ENCODE data around the gene CALHM2. TPM values are rescaled to one million over a fixed set of nuclear protein-coding genes. Genes with fewer than 3 reads are reported as not detected.

The CALHM2 gene
- total and polyA plus RNA-seq, 2 of the 13 experiments (the other 11 are each of a cell fraction or from before 2014, with no cell fraction given): 0.15 TPM; not detected in 1

- no peak for TF ChIP-seq SUZ12 (IDR thresholded peaks at IDR 0.05; ENCODE audit: low read depth, low read length)
- TF ChIP-seq ZNF484 (CRISPR knock-in tag; IDR thresholded peaks at IDR 0.05; ENCODE audit: borderline replicate concordance, low read depth): no peak
- no peak for TF ChIP-seq HNF1B (CRISPR knock-in tag; IDR thresholded peaks at IDR 0.05)
- TF ChIP-seq XBP1 (CRISPR knock-in tag; IDR thresholded peaks at IDR 0.05): 0 out of 2 replicates have a peak, but pooled peaks have one; percentile 34
- 0 out of 2 replicates have a peak, but pooled peaks have one; percentile 7 for TF ChIP-seq MXD4 (CRISPR knock-in tag; IDR thresholded peaks at IDR 0.05)
- TF ChIP-seq ZNF10 (CRISPR knock-in tag; IDR thresholded peaks at IDR 0.05; ENCODE audit: borderline replicate concordance, low read depth): no peak
- no peak for TF ChIP-seq MLX (CRISPR knock-in tag; IDR thresholded peaks at IDR 0.05)
- peak; percentile 3 for TF ChIP-seq ASH2L (IDR thresholded peaks at IDR 0.05; ENCODE audit: insufficient read length, low read depth, low read length)
- TF ChIP-seq SNAPC2 (CRISPR knock-in tag; IDR thresholded peaks at IDR 0.05): no peak
- no peak for TF ChIP-seq ZBTB42 (CRISPR knock-in tag; IDR thresholded peaks at IDR 0.05)
- TF ChIP-seq, protein P1, sequence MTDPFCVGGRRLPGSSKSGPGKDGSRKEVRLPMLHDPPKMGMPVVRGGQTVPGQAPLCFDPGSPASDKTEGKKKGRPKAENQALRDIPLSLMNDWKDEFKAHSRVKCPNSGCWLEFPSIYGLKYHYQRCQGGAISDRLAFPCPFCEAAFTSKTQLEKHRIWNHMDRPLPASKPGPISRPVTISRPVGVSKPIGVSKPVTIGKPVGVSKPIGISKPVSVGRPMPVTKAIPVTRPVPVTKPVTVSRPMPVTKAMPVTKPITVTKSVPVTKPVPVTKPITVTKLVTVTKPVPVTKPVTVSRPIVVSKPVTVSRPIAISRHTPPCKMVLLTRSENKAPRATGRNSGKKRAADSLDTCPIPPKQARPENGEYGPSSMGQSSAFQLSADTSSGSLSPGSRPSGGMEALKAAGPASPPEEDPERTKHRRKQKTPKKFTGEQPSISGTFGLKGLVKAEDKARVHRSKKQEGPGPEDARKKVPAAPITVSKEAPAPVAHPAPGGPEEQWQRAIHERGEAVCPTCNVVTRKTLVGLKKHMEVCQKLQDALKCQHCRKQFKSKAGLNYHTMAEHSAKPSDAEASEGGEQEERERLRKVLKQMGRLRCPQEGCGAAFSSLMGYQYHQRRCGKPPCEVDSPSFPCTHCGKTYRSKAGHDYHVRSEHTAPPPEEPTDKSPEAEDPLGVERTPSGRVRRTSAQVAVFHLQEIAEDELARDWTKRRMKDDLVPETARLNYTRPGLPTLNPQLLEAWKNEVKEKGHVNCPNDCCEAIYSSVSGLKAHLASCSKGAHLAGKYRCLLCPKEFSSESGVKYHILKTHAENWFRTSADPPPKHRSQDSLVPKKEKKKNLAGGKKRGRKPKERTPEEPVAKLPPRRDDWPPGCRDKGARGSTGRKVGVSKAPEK (CRISPR knock-in tag; IDR thresholded peaks at IDR 0.05; ENCODE audit: borderline replicate concordance): no peak
Measured at GRCh38 chr10:103396789-103397087, 55.4 kb downstream of the CALHM2 start (continued).

Other genes starting within 250 kb of the CALHM2 start
- gene RPEL1, start 206.5 kb downstream of the CALHM2 start, total RNA-seq (2016; rRNA removed; fragmentation: Illumina TruSeq; extraction: Trizol): 0.04 and 0.10 TPM in 2 replicates
- 0.07 and 0.10 TPM in 2 replicates for gene RPEL1, start 206.5 kb downstream of the CALHM2 start, polyA plus RNA-seq (2011; rRNA removed)
- gene INA, start 175.2 kb downstream of the CALHM2 start, total RNA-seq (2016; rRNA removed; fragmentation: Illumina TruSeq; extraction: Trizol): 0.04 TPM in 1 of 2 replicates, not detected in the other
- 0.05 and 0.13 TPM in 2 replicates for gene INA, start 175.2 kb downstream of the CALHM2 start, polyA plus RNA-seq (2011; rRNA removed)
- 19.4 and 24.7 TPM in 2 replicates for gene PCGF6, start 101.2 kb downstream of the CALHM2 start, total RNA-seq (2016; rRNA removed; fragmentation: Illumina TruSeq; extraction: Trizol)
- 4.5 and 5.2 TPM in 2 replicates for gene PCGF6, start 101.2 kb downstream of the CALHM2 start, polyA plus RNA-seq (2011; rRNA removed)
- gene TAF5, start 84.4 kb downstream of the CALHM2 start, total RNA-seq (2016; rRNA removed; fragmentation: Illumina TruSeq; extraction: Trizol): 8.7 and 13.6 TPM in 2 replicates
- 2.6 and 3.8 TPM in 2 replicates for gene TAF5, start 84.4 kb downstream of the CALHM2 start, polyA plus RNA-seq (2011; rRNA removed)
- 517 and 673 TPM in 2 replicates for gene ATP5MK, start 55.9 kb downstream of the CALHM2 start, total RNA-seq (2016; rRNA removed; fragmentation: Illumina TruSeq; extraction: Trizol)
- gene ATP5MK, start 55.9 kb downstream of the CALHM2 start, polyA plus RNA-seq (2011; rRNA removed): 276 and 312 TPM in 2 replicates
- gene PDCD11, start 55.7 kb downstream of the CALHM2 start, total RNA-seq (2016; rRNA removed; fragmentation: Illumina TruSeq; extraction: Trizol): 40.3 and 52.8 TPM in 2 replicates
- 12.8 and 17.7 TPM in 2 replicates for gene PDCD11, start 55.7 kb downstream of the CALHM2 start, polyA plus RNA-seq (2011; rRNA removed)
- 0.04 TPM in 1 of 2 replicates, not detected in the other for gene CALHM1, start 6.5 kb upstream of the CALHM2 start, total RNA-seq (2016; rRNA removed; fragmentation: Illumina TruSeq; extraction: Trizol)
- not detected in 2 replicates for gene CALHM1, start 6.5 kb upstream of the CALHM2 start, polyA plus RNA-seq (2011; rRNA removed)
- not detected in 2 replicates for gene CALHM3, start 26.9 kb upstream of the CALHM2 start, total RNA-seq (2016; rRNA removed; fragmentation: Illumina TruSeq; extraction: Trizol)
- not detected in 2 replicates for gene CALHM3, start 26.9 kb upstream of the CALHM2 start, polyA plus RNA-seq (2011; rRNA removed)
- not detected in 2 replicates for gene NEURL1, start 41.3 kb upstream of the CALHM2 start, total RNA-seq (2016; rRNA removed; fragmentation: Illumina TruSeq; extraction: Trizol)
- gene NEURL1, start 41.3 kb upstream of the CALHM2 start, polyA plus RNA-seq (2011; rRNA removed): 0.01 TPM in 1 of 2 replicates, not detected in the other